Lower leg skin (tissue), 3 donors: ENCODE results near the gene IDH3A.

ENCODE experiments used
- CTCF ChIP-seq, 3 donors: fragments of 450-650 bp; IDR thresholded peaks; one replicate each; pipeline ENCODE4 v1.5.1; 2016; ENCODE audit warnings: antibody characterized with exemption in 3 of 3, mild to moderate bottlenecking in 3 of 3, moderate library complexity in 2 of 3
- POLR2A ChIP-seq, 2 donors: fragments of 450-650 bp; IDR thresholded peaks; one replicate each; pipeline ENCODE4 v1.6.1; 2016 to 2017; ENCODE audit warnings: antibody characterized with exemption in 2 of 2, mild to moderate bottlenecking in 1 of 2, moderate library complexity in 1 of 2

DNA sequence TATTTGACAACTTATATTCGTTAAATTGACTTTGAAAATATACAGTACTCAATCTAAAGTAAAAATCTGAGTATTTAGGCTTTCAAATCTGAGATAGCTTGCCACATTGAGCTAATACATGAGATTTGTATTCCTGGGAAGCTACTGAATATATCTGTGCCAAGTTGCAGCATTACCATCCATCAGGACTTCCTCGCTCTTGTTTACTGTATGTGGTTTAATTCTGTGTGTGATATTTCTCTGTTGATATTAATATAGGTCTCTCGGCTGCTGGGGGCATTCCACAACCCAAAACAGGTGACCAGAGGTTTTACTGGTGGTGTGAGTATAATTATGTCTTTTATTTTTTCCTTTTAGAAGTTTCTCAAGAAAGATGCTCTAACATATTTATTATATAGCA is 5.8 kb downstream of the IDH3A start:
- TF ChIP-seq POLR2A (IDR thresholded peaks at IDR 0.05), result no peak
- no peak for TF ChIP-seq CTCF (IDR thresholded peaks at IDR 0.05)
